Stomach (tissue), 4 donors: ENCODE results near the gene ABCA1.

ENCODE experiments used
- EP300 ChIP-seq: sonication (generic); formaldehyde crosslinking; IDR thresholded peaks from one replicate; pipeline ENCODE4 v1.6.1; 2017; ENCODE audit warnings: antibody characterized with exemption
- POLR2A ChIP-seq, 4 donors: fragments of 450-650 bp; IDR thresholded peaks; one replicate each; pipeline ENCODE4 v1.6.1; 2016; ENCODE audit warnings: antibody characterized with exemption in 4 of 4, control low read depth in 2 of 4, mild to moderate bottlenecking in 1 of 4, moderate library complexity in 1 of 4
- POLR2AphosphoS5 ChIP-seq, 3 donors: sonication (generic); formaldehyde crosslinking; IDR thresholded peaks; one replicate each; pipeline ENCODE4 v1.6.1; 2016; ENCODE audit warnings: antibody characterized with exemption in 3 of 3
- TF ChIP-seq, protein P1 (sequence below), 7 experiments: fragments of 450-650 bp in 4 of 7; fragments of 200-600 bp in 3 of 7; sonication (generic) in 3 of 7; IDR thresholded peaks; one replicate each; pipeline ENCODE4 v1.5.1; 2016 to 2019; ENCODE audit warnings: antibody characterized with exemption in 7 of 7, control low read depth in 2 of 7, mild to moderate bottlenecking in 1 of 7

DNA sequence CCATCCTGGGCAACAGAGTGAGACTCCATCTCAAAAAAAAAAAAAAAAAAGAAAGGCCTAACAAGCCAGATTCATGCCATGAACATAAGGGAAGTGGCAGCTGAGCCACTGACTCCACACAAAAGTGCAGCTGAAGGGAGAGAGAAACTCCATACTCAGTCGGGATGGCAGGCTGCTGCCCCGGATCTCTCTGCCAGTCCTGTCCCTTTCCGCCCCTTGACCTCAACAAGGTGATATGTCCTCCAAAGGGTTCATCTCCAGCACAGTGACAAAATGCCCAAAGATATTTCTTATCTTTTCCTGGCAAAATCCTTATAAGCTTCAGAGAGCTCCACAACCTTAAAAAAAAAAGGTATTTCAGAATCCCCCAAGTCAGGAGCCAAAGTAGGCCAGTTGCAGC is 52.6 kb downstream of the ABCA1 start:
- TF ChIP-seq, protein P1, sequence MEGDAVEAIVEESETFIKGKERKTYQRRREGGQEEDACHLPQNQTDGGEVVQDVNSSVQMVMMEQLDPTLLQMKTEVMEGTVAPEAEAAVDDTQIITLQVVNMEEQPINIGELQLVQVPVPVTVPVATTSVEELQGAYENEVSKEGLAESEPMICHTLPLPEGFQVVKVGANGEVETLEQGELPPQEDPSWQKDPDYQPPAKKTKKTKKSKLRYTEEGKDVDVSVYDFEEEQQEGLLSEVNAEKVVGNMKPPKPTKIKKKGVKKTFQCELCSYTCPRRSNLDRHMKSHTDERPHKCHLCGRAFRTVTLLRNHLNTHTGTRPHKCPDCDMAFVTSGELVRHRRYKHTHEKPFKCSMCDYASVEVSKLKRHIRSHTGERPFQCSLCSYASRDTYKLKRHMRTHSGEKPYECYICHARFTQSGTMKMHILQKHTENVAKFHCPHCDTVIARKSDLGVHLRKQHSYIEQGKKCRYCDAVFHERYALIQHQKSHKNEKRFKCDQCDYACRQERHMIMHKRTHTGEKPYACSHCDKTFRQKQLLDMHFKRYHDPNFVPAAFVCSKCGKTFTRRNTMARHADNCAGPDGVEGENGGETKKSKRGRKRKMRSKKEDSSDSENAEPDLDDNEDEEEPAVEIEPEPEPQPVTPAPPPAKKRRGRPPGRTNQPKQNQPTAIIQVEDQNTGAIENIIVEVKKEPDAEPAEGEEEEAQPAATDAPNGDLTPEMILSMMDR (IDR thresholded peaks at IDR 0.05): no peak
- TF ChIP-seq POLR2AphosphoS5 (IDR thresholded peaks at IDR 0.05) (no peak), EP300 (no peak), POLR2A (IDR thresholded peaks at IDR 0.05) (no peak)
